Thyroid gland (tissue), 4 donors: ENCODE data around the gene RNF111. TPM values are rescaled to one million over a fixed set of nuclear protein-coding genes. Genes with fewer than 3 reads are reported as not detected.
"Not testable (repeated sequence)": the region's sequence is repeated elsewhere in the genome, so short reads cannot be mapped to it uniquely, and the experiment has no call there.

Experiments used
- DNase-seq, 2 donors: peaks; one replicate each; pipeline ENCODE4 v3.0.0-alpha.2; 2019
- H3K27ac ChIP-seq, 3 donors: fragments of 200-600 bp; sonication (generic); 1 replicate in 2 of 3; 2 replicates in 1 of 3; pipeline ENCODE4 v1.5.1; 2016 to 2019; ENCODE audit warnings: mild to moderate bottlenecking in 1 of 3, moderate library complexity in 1 of 3
- H3K27me3 ChIP-seq: fragments of 200-600 bp; sonication (generic); one replicate; pipeline ENCODE4 v1.5.1; 2019
- H3K36me3 ChIP-seq, 2 donors: fragments of 200-600 bp; sonication (generic); one replicate each; pipeline ENCODE4 v1.5.1; 2016 to 2019
- H3K4me1 ChIP-seq, 2 donors: fragments of 200-600 bp; sonication (generic); one replicate each; pipeline ENCODE4 v1.5.1; 2017 to 2019
- H3K4me3 ChIP-seq, 3 donors: fragments of 200-600 bp; sonication (generic); replicated peaks in 1 of 3; 1 replicate in 2 of 3; 2 replicates in 1 of 3; pipeline ENCODE4 v1.5.1; 2016; ENCODE audit warnings: mild to moderate bottlenecking in 1 of 3
- H3K9me3 ChIP-seq: fragments of 200-600 bp; sonication (generic); one replicate; pipeline ENCODE4 v1.5.1; 2017
- POLR2A ChIP-seq, 2 donors: fragments of 450-650 bp; IDR thresholded peaks; one replicate each; pipeline ENCODE4 v1.6.1; 2017; ENCODE audit warnings: antibody characterized with exemption in 2 of 2, mild to moderate bottlenecking in 2 of 2, moderate library complexity in 1 of 2
- WGBS, 2 donors: methylation state at CpG; one replicate each; pipeline ENCODE4 v1.1.5; 2017; 5-methylcytosine and 5-hydroxymethylcytosine counted together
- intact Hi-C: fragments of 100-400 bp; cut with DNase I; formaldehyde crosslinking; loops from one replicate; pipeline ENCODE4 v1.15.1; 2023
- total RNA-seq, 4 donors: library from RNA; depleted of rRNA; stranded (reverse); fragments of >200 nt; gene quantifications; one replicate each; pipeline ENCODE4 v1.2.3, GENCODE V29; 2016
- TF ChIP-seq, protein P1 (sequence below), 6 experiments: fragments of 200-600 bp in 3 of 6; fragments of 450-650 bp in 3 of 6; sonication (generic) in 3 of 6; IDR thresholded peaks; one replicate each; pipeline ENCODE4 v1.5.1; 2016 to 2019; ENCODE audit warnings: antibody characterized with exemption in 6 of 6, mild to moderate bottlenecking in 2 of 6, inconsistent platforms in 1 of 6, moderate library complexity in 1 of 6

Gene RNF111
- total RNA-seq, 4 donors from 2014 or later: 19.1 to 33.2 (median 27.4) TPM

DNA sequence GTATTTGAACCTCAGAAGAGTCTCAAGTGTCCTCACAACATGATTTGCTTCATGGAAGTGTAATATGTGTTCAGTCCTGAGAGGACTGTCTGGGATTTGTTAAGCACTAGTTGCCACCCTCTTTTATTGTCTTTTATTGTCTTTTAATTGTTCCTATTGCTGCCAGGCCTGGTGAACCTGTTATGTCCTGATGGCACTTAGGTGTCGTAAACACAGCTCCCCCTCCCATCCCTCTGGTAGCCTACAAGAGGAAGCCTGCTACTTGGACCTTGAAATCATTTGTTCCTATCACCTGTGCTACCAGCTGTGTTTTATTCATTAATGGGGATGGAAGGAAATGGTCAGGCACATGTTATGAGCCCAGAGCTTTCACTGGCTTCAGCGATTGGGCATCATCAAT lies 136.8 kb downstream of the RNF111 start:
- intact Hi-C loops: no loop called here
- WGBS, 2 donors: 98 to 100% methylated on average over 2 of the region's 2 CpGs
- no peaks in the 10 kb centered on the region for H3K36me3 ChIP-seq
- no peaks in the 10 kb centered on the region for H3K9me3 ChIP-seq
- no peaks in the 10 kb centered on the region for H3K4me1 ChIP-seq
- no peaks in the 10 kb centered on the region for H3K27me3 ChIP-seq
- no peak for DNase-seq
- H3K27ac ChIP-seq: no peak overlapping the region
- no peak for TF ChIP-seq POLR2A (IDR thresholded peaks at IDR 0.05)
- TF ChIP-seq, protein P1, sequence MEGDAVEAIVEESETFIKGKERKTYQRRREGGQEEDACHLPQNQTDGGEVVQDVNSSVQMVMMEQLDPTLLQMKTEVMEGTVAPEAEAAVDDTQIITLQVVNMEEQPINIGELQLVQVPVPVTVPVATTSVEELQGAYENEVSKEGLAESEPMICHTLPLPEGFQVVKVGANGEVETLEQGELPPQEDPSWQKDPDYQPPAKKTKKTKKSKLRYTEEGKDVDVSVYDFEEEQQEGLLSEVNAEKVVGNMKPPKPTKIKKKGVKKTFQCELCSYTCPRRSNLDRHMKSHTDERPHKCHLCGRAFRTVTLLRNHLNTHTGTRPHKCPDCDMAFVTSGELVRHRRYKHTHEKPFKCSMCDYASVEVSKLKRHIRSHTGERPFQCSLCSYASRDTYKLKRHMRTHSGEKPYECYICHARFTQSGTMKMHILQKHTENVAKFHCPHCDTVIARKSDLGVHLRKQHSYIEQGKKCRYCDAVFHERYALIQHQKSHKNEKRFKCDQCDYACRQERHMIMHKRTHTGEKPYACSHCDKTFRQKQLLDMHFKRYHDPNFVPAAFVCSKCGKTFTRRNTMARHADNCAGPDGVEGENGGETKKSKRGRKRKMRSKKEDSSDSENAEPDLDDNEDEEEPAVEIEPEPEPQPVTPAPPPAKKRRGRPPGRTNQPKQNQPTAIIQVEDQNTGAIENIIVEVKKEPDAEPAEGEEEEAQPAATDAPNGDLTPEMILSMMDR (IDR thresholded peaks at IDR 0.05): no peak
- H3K4me3 ChIP-seq: no peak overlapping the region

DNA sequence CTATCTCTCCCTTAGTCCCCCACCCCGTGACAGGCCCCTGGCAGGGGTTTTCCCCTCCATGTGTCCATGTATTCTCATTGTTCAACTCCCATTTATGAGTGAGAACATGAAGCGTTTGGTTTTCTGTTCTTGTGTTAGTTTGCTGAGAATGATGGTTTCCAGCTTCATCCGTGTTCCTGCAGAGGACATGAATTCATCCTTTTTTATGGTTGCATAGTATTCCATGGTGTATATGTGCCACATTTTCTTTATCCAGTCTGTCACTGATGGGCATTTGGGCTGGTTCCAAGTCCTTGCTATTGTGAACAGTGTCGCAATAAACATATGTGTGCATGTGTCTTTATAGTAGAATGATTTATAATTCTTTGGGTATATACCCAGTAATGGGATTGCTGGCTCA lies 138.2 kb downstream of the RNF111 start:
- H3K4me3 ChIP-seq, H3K27me3 ChIP-seq, H3K36me3 ChIP-seq, H3K9me3 ChIP-seq, intact Hi-C loops, DNase-seq, H3K4me1 ChIP-seq, H3K27ac ChIP-seq: not testable (repeated sequence)
- 99% methylated on average over 4 of the region's 4 CpGs for WGBS, 2 donors

DNA sequence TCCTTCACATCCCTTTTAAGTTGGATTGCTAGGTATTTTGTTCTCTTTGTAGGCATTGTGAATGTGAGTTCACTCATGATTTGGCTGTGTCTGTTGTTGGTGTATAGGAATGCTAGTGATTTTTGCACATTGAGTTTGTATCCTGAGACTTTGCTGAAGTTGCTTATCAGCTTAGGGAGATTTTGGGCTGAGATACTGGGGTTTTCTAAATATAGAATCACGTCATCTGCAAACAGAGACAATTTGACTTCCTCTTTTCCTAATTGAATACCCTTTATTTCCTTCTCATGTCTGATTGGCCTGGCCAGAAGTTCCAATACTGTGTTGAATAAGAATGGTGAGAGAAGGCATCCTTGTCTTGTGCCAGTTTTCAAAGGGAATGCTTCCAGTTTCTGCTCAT lies 139.8 kb downstream of the RNF111 start:
- WGBS, 2 donors: 82 to 92% methylated on average over 1 of the region's 1 CpG

DNA sequence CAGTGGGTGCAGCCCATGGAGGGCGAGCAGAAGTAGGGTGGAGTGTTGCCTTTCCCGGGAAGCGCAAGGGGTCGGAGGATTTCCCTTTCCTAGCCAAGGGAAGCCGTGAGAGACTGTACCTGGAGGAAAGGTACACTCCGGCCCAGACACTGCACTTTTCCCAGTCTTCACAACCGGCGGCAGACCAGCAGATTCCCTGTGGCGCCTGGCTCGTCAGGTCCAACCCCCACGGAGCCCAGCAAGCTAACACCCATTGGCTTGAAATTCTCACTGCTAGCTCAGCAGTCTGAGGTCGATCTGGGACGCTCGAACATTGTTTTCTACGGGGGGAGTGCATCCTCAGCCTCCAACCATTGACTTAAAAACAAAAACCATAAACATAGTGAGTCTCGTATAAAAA lies 144.0 kb downstream of the RNF111 start:
- no peaks in the 10 kb centered on the region for H3K9me3 ChIP-seq
- peaks cover 9 to 11% of the 10 kb centered on the region in 2 donors for H3K36me3 ChIP-seq
- DNase-seq: no peak
- TF ChIP-seq, protein P1 (IDR thresholded peaks at IDR 0.05): no peak
- TF ChIP-seq POLR2A (IDR thresholded peaks at IDR 0.05): no peak
- intact Hi-C loops: no loop called here
- no peaks in the 10 kb centered on the region for H3K27me3 ChIP-seq
- no peaks in the 10 kb centered on the region for H3K4me1 ChIP-seq
- H3K27ac ChIP-seq: no peak overlapping the region
- WGBS, 2 donors: 97 to 98% methylated on average over 10 to 16 of the region's 16 CpGs
- H3K4me3 ChIP-seq: no peak overlapping the region

More for the DNA sequence above, 139.8 kb downstream of the RNF111 start:
- H3K4me1 ChIP-seq, H3K36me3 ChIP-seq, intact Hi-C loops, H3K4me3 ChIP-seq, H3K9me3 ChIP-seq, H3K27ac ChIP-seq, H3K27me3 ChIP-seq, DNase-seq: not testable (repeated sequence)

DNA sequence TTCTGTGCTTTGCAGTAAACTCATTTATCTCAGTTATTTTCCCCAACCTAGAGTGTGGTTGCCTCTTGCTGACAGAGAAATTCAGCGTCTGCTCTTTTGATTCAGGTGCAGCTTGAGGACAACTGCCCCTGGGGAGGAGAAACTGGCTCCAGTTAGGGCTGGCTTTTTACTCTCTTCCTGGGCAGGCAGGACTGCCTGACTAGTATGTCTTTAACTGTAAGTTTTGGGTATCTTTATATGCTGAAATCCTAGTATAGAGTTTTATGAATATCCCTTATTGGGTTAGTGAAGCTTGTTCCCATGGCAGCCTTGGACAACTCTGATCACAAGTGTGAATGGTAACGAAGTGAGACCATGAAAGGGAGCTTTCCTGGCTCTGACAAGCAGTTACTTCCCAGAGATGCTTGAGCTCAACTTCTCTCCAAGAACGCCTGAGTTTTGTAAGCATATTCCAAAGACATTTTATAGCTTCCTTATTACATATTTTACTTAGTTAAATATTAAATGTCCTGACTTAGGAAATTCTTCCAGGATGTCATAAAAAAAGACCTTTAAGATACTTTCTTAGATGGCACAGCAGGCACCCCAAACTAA lies 144.6 kb downstream of the RNF111 start:
- no peaks in the 10 kb centered on the region for H3K27me3 ChIP-seq
- no peak overlapping the region for H3K4me3 ChIP-seq
- TF ChIP-seq, protein P1 (IDR thresholded peaks at IDR 0.05): no peak
- no peak for TF ChIP-seq POLR2A (IDR thresholded peaks at IDR 0.05)
- peaks cover 11 to 15% of the 10 kb centered on the region in 2 donors for H3K36me3 ChIP-seq
- DNase-seq: no peak
- 87 to 93% methylated on average over 3 of the region's 3 CpGs for WGBS, 2 donors
- H3K27ac ChIP-seq: no peak overlapping the region
- intact Hi-C loops: no loop called here
- H3K9me3 ChIP-seq: no peaks in the 10 kb centered on the region
- H3K4me1 ChIP-seq: no peaks in the 10 kb centered on the region

DNA sequence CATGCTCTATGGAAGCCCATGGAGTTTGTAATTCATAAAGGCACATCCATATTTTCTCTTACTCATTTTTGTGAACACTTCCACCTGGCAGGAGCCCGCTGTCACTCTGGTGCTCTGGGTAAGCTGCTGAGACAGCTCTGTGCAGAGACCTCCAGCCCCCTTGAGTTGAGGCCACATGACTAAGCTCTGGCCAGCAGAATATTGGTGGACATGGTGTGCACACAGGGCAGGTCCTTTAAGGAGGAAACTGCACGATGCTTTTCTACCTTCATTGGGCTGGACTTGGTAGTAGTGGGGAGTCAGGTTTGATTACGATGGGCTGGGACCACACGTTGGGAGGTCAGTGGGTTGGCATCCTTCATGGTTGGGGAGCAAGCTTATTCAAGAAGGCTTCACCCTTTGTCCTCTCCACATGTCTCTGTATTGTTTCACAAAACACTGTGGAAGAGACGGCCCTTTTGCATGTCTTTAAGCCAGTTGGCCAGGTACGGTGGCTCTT lies 146.5 kb downstream of the RNF111 start:
- H3K4me3 ChIP-seq: no peak overlapping the region
- H3K4me1 ChIP-seq: no peaks in the 10 kb centered on the region
- no peak overlapping the region for H3K27ac ChIP-seq
- no peaks in the 10 kb centered on the region for H3K9me3 ChIP-seq
- TF ChIP-seq POLR2A (IDR thresholded peaks at IDR 0.05): no peak
- TF ChIP-seq, protein P1 (IDR thresholded peaks at IDR 0.05): no peak
- H3K27me3 ChIP-seq: no peaks in the 10 kb centered on the region
- intact Hi-C loops: no loop called here
- WGBS, 2 donors: 93 to 97% methylated on average over 6 of the region's 6 CpGs
- peaks cover 11 to 18% of the 10 kb centered on the region in 2 donors for H3K36me3 ChIP-seq
- DNase-seq: no peak
